NK-92 treated with Interleukin-12 subunit alpha and Interleukin-12 subunit beta, amount 100 ng/mL, for 24 hours (cell line): ENCODE measurements around the gene SLC22A1.
"Not testable (repeated sequence)": the region's sequence is repeated elsewhere in the genome, so short reads cannot be mapped to it uniquely, and the experiment has no call there.

Experiments used
- DNase-seq: peaks from one replicate; lab custom pipeline; 2025; lab: John Stamatoyannopoulos, UW

SLC22A1 gene

DNA sequence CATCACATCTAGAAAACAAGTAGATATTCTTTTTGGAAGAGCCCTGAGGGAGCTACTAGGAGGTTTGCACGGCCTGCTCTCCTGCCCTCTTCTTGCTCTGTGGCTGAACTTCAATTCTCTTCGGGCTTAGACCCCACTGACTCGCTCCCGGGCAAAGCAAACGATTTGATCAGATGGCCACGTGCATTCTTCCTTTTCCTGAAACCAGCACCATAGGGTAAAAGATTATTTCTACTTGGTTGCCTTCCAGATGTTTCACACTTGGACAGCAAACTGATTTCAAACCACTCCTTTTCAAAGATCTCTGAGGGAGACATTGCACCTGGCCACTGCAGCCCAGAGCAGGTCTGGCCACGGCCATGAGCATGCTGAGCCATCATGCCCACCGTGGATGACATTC, at the start of gene SLC22A1:
SLC22A1 (plus strand) TSS at position 258 of the 400 bp plus-strand sequence; CDS start at position 379, 121 bp downstream.
- DNase-seq, result no peak

DNA sequence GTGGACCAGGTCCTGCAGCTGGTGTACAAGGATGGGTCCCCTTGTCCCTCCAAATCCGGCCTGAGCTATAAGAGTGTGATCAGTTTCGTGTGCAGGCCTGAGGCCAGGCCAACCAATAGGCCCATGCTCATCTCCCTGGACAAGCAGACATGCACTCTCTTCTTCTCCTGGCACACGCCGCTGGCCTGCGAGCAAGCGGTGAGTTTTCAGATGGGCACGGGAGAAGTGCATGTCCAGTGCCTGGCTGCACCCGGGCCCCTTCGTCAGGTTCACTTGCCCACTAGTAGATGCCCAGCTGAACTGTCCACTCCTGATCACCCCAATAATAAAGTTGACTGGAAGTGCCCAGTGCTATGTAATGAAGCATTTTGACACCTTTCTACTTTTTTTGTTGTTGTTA, 48.3 kb upstream of the SLC22A1 start:
- no peak for DNase-seq

DNA sequence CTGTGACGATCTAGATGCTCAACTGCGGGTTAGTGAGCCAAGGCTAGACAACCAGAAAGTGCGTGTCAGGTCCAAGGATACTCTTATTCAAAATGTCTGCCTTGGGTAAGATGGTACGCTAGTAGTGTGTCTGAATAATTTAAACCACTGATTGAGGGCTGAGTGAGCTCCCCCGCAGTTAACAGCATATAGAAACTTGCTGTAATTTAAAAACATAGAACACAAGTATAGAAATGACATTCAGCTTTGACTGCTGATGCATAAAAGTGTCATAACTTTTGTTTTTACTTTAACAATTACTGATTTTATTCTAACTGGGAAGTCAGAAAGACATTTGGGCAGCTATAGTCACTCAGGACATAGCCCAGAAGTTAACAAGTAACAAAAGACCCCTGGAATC, 45.6 kb upstream of the SLC22A1 start:
- DNase-seq, result no peak

DNA sequence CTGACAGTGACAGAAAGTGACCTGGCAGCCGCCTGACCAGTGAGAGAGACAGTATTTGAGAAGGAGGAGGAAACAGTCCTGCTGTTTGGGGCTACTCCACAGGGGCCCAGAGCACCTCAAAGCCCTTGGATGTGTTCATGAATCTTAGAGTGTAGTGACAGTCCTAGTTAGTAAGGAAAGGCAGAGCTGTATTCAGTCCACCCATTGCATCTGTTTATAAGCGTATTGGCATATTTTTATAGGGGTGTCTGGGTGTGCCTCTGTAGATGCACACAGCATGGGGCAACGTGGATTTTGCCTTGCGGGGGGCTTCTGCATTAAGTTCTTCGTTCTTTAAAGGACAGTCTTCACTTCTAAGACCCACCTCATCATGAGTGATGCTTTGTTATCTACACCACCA, 44.6 kb upstream of the SLC22A1 start:
- DNase-seq, result no peak

DNA sequence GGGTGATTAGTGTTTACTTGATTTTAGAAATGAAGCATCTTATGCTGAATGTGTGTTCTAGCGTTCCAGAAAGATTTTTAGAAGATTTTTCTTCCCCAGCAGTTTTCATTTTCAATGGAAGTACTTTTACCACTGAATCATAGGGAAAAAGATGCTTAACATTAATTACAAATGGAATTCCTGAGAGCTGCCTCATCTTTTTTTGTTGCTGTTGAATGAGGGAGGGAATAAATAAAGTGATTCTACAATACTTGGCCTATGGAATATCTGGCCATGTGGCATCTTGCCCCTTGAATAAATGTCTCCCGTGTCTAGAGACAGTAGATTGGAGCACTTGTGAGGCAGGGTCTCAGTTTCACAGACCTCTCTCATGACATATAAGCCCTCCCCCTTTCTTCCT, 44.1 kb upstream of the SLC22A1 start:
- DNase-seq, result no peak

DNA sequence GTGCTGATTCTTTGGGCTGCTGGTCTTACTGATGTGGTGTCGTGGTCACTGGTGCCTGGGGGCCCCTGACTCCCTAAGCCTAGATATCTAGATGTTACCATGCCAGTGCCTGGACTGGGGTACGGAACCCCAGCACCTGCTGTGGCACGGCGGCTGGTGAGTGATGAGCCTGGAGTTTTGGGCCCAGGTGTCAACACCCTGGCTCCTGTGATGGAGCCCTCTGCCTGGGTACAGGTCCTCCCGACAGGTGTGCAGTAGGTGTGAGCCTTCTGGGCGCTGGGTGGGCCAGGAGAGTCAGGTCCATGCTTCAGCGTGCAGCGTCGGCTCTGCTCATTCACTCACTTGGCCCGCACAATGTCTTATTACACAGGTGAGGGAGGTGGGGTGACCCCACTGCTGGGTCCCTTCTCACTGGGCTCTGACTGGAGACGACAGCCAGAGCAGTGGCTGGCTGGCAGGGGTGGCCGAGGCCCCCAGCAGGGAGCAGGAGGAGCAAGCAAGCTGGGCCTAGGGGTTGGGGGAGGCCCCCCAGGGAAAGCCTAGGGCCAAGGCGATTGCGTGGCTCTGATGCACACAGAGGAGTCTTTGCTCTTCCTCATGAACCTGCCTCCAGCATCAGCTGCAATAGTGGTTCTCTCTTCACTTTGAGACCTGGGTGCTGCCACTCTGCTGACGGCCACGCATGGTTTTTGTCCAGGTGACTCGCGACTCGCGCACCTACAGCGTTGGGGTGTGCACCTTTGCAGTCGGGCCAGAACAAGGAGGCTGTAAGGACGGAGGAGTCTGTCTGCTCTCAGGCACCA, 42.5 kb upstream of the SLC22A1 start:
- no peak for DNase-seq

DNA sequence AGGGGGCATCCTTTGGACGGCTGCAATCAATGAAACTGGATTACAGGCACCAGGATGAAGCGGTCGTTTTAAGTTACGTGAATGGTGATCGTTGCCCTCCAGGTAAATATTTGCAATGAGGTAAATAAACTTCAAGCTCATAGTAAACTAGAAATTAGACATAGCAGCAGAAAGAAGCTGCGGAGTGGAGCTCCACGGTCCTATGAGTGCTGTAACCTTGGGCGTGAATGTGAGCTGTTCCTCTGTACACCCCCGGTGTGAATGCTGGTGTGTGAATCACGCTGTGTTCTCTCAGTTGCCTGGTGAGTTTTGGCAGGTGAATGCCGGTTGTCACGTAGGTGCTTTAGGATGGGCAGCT, 42.0 kb upstream of the SLC22A1 start:
- DNase-seq, result no peak

DNA sequence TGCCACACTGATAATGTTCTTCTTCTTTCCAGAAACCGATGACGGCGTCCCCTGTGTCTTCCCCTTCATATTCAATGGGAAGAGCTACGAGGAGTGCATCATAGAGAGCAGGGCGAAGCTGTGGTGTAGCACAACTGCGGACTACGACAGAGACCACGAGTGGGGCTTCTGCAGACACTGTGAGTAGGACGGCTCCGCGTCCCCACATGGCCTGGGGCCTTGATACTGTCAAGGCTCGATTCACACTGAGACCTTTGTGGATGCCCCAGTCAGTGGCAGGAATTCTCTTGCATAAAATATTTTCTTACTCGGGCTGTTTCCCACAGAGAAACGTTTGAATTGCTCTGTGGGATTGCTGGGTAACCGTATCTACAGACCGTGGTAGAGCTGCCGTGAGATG, 41.5 kb upstream of the SLC22A1 start:
- no peak for DNase-seq

DNA sequence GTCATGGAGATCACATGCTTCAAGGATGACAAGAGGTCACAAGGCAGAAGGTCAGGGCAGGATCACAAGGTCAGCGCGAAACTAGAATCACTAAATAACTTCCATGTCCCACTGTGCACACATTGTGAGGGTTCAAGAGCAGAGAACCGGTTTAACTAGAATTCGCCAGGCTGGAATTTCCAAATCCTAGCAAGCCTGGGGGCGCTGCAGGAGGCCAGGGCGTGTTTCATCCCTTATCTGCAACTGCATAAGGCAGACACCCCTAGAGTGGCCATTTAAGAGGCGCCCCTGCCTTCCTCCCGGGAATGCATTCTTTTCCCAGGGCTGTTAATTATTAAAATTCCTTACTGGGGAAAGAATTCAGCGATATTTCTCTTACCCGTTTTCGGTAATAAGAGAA, 40.2 kb upstream of the SLC22A1 start:
- DNase-seq, result no peak

DNA sequence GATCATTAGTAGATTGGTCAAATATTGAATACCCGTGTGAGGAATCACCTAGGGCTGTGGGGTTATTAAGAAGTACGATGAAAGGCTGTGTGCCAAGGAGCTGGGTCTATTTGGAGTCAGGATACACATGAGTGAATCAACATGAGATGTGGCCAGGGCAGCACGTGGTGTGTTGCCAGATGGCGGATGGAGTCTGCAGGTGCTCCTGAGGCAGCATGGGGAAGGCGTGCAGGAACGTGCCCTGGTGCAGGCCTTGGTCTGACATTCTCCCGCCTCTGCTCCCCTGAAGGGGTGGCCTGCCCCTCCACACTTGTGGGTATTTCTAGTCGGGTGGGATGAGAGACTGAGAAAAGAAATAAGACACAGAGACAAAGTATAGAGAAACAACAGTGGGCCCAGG, 39.0 kb upstream of the SLC22A1 start:
- no peak for DNase-seq

DNA sequence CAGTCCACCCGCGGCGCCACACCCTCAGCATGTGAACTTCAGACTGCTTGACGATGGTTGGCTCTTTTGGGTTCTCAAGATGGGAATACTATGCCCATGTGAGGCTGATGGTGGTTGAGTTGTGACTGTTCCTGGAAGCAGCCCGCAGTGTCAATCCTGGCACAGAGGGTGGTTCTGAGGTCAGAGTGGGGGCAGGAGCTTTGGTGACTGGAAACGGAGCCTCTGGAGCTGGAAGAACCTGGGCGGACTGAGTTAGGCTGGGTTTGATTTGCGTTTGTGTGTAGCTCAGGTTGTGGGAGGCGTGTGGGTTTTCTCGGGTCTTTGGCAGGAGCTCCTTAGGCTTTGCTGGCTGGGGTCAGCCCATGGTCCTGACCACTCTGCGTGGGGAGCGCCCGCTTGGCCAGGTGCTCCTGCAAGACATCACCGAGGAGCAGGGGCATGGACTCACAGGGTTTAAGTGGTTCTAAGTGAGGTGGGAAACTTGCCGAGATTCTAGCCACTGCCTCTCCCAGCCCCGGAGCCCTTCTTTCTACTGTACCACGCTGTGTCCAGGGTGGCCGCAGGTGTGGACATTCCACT, 37.3 kb upstream of the SLC22A1 start:
- DNase-seq, result no peak

DNA sequence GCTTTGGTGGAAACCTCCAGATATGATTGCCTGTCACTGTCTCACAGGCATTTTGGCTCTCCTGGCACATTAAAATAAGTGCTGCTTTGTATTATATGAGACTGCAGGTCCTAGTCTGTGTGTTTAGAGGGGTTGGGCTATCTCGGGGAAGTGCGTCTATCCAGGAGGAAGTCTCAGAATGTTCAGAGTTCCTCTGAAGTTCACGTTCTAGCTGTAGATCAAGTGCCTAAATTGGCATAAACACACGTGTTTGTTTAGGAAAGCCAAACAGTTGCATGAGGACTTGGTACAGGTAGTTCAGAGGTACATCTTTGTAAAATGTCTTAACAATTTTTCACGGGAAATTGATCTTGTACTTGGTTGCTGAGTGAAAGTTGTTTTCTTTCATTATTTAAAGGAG, 36.4 kb upstream of the SLC22A1 start:
- no peak for DNase-seq

DNA sequence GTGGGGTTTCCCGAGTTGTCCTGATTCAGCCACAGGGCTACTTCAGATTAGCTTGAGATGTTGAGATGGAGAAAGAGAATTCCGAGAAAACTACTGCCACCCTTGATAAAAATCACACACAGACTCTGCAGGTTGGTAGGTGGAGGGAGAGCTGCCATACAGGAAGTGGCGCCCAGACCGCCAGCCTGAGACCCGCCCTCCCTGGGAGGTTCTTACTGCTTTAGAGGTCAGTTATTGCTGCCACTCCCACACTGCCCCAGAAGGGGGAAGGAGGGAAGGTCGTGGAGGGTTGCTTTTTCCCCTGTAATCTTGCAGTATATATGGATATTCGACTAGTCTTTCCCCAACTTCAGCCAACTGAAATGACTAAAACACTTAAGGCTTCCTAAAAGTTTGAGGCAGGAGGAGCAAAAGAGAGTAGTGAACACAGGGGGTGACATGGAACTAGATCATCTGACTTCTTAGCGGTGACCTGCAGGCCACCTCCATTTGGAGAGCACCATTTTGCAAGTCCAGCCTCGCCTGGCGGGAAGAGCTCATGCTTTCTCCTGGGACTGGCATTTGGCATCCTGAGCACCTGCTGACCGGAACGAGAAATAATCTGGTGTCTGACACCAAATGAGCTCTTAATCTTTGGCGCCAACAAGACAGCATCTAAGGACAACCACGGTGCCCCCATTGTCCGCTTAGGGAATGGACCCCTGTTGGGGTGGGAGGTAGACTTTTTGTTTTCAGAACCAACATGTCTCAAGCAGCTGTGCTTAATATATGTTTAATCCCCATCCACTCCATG, 35.7 kb upstream of the SLC22A1 start:
- no peak for DNase-seq

DNA sequence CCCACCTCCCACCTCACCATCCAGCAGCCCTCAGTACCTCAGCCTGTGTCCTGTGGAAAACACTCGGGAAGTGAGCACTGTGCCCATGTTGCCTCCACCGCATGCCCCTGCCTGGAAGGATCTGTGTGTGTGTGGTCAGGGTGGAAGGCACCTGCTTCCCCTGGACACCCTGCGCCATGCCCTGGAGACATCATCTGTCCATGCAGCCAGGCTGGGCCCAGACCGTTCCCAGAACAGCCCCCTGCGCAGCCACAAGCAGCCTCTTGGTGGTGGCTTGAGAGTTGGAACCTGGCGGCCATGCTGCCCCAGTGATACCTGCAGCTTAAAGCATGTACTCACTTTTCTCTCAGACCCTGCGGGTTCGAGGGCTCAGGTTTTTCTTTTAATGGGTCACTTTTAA, 34.9 kb upstream of the SLC22A1 start:
- no peak for DNase-seq

DNA sequence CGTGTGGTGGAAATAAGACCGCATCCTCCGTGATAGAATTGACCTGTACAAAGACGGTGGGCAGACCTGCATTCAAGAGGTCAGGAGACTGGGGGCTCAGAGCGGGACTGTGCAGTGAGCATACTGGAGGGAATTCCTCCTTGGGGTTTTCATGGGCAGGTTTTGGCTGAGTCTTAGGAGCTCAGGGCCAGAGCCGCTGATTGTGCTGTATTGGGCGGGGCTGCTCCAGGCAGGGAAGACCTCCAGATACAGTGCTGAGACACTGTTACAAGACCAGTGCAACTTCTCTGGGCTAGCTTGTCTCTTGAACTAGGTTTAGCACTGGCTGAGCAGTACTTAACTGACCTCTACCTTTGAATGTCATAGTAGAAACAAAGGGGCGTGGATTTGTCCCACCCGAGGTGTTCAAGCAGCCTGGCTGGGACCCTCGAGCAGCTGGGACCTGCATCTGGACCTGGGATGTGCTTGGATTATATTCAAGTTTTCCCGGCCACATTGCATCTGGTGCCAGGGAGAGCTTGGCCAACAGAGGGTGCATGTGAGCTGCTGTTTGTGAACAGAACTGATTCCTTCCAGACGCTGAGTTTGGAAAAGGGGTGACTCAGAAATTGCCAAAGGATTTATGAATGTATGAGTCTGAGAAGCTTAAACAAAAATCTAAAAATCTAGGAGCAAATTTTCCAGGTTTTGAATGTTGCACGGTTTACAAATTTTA, 33.4 kb upstream of the SLC22A1 start:
- DNase-seq, result no peak

DNA sequence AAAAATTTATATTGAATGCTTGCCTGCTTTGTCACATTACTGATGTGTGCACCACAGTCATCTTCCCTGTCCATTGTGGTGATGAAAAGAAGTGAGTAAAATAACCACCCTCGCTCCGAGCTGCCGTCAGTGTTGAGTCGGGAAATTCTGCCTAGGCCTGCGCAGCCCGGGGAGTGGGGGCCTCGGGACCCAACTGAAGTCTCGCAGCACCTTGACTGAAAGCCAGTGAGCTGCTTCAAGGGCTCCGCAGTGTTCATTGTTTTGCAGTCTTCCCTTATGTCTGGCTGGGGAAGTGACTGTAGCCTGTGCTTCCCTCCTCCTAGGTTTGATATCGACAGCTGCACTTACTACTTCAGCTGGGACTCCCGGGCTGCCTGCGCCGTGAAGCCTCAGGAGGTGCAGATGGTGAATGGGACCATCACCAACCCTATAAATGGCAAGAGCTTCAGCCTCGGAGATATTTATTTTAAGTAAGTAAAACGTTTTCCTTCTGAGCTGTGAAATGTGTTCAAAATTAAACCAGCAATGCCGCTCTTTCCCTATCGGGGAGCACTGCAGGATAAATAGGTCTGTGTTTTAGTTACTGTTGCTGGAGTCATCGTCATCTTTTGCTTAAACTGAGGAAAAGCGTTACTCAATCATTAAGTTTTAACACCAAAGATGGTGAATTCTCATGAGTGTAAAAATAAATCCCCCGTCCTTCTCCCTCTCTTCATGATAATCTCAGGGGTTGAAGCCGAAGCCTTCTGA, 32.7 kb upstream of the SLC22A1 start:
- no peak for DNase-seq

DNA sequence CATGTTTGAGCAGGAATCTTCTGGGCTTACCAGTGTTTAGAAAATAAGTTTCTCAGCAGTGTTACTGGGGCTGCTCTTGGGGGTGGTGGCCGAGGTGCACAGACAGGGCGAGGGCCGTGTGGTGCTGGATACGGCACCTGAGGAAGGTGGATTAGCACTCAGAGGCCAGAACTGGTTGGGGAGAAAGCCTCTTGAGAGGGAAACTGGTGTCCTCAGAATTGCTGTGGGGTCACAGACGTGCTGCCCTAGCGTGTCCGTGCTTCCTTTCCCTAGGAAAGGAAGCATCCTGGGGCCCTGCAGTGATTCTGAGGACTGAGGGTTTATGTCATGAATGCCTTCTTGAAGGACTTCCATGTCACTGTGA, 32.1 kb upstream of the SLC22A1 start:
- DNase-seq, result no peak

DNA sequence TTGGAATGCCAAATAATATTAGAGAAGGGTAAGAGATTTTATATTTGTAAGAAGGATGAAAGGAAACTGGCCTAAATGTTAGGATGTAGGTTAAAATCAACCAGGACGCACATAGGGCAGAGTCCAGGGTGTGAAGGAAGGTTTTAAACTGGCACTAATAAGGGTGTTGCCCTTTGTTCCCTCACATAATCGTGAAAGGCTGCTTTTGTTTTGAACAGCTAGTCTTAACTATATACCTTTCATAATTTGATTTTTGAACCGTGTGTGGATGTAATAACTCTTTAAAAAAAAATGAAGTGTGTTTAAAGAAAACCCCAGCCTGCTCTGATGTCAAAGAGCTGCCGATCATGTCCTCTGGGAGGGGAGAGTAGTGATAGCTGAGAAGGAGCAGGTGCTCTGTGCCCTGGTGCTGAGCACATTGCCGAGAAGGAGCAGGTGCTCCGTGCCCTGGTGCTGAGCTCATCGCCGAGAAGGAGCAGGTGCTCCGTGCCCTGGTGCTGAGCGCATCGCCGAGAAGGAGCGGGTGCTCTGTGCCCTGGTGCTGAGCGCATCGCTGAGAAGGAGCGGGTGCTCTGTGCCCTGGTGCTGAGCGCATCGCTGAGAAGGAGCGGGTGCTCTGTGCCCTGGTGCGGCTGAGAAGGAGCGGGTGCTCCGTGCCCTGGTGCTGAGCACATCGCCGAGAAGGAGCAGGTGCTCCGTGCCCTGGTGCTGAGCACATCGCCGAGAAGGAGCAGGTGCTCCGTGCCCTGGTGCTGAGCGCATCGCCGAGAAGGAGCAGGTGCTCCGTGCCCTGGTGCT, 31.0 kb upstream of the SLC22A1 start:
- DNase-seq, result not testable (repeated sequence)

DNA sequence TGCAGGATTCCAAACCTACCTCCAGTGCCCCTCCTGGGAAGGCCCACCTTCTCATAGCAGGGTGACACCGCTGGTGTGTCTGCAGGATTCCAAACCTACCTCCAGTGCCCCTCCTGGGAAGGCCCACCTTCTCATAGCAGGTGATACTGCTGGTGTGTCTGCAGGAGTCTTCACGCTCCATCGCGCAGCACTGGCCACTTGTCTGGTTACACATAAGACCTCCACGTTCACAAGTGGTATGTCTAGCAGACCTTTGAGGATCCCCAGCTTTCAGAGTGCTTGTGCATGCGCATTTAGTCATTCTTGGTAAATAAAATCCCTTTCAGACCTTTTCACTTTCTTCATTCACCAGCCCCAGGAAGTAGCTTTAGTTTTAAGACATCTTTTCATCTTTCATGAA, 29.4 kb upstream of the SLC22A1 start:
- not testable (repeated sequence) for DNase-seq

DNA sequence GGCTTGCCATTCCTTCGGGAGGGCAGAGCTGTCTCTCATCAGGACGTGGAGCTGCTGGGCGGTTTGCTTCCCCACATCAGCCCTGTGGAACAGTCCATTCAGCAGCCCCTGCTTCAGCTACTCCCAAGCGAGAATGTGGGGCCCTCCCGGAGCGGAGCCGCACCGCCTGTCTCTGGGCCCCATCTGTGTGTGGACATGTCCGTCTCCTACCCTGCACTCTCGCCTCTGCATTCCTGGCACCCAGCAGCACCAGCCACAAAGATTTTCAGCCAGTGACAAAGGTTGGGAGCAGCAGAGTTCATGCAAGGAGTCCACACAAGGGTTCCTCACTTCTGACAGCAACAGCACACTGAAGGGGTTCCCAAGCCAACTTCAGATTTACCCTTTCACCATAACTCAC, 29.0 kb upstream of the SLC22A1 start:
- DNase-seq, result no peak

DNA sequence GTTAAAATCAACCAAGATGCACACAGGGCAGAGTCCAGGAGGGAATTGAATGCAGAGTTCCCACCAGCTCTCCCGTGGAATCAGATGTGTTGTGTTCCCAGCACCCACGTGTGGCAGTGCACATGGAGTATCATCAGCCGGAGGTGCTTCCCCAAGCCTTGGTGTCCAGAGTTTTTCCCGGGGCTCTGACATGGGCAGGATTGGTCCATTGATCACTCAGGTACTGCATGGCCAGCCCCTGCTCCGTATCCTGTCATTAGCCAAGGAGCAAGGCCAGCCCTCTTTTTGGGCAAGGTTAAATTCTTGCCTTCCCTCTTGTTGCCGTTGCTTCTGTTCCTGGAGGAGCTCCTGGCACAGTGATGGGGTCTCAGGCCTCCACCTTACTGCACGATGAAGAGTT, 28.6 kb upstream of the SLC22A1 start:
- no peak for DNase-seq
